Measurements from ENCODE around the gene ALDH1L1. TPM values are rescaled to one million over a fixed set of nuclear protein-coding genes. Genes with fewer than 3 reads are reported as not detected.

Gene ALDH1L1
- total and polyA plus RNA-seq, 2 of the 8 experiments (the other 6 are each of a cell fraction or from before 2014, with no cell fraction given) = 0.98 to 1.6 TPM

DNA sequence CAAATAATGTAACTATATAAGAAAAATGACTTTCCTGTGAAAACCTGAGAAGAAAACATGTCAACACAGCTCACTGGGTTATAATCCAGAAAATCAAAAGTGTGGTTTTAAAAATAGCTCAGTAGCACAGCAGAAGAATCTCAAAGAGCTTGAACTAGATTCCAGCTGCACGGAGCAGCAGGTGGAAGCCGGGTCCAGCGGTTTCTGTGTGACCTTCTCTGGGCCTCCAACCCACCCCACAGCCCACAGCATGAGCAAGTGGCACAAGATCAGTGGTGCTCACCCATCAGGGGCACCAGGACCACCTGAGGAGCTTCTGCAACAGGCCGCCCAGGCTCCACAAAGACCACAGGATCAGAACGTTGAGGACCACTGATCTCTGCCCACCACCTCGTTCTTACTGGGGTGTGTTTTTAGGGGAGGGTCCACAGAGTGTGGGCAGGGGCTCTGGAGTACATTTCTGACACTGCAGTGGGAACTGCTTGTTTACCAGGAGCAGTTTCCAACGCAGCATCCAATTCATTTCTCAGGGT is 119.7 kb downstream of the ALDH1L1 start:
- no peak overlapping the region for H3K27ac ChIP-seq (ENCODE audit: low read depth, low read length)
- no peak overlapping the region for H4K5ac ChIP-seq (ENCODE audit: insufficient read length, low read depth, low read length)
- no peaks in the 10 kb centered on the region for H3K79me2 ChIP-seq (ENCODE audit: control insufficient read depth in 1 of 2, insufficient read depth in 2 of 2, low read length in 2 of 2)
- no peaks in the 10 kb centered on the region for H3K9me3 ChIP-seq (ENCODE audit: insufficient read depth in 2 of 2, low read depth in 1 of 2, low read length in 1 of 2)
- H2BK120ac ChIP-seq (replicated peaks; ENCODE audit: low read depth, low read length) = no peak overlapping the region
- WGBS, 2 experiments (ENCODE audit: extremely low coverage in 1 of 2, insufficient coverage in 1 of 2, insufficient read length in 1 of 2, insufficient replicate concordance in 2 of 2, low coverage in 1 of 2, low lambda C conversion rate in 2 of 2, missing lambda C conversion rate in 1 of 2) = 94% methylated on average over 7 of the region's 7 CpGs; no CpG with 5 or more reads in 1 of the 2 experiments
- no peak overlapping the region for H3K4me2 ChIP-seq (ENCODE audit: insufficient read depth in 1 of 2, low read depth in 2 of 2, low read length in 2 of 2)
- peaks cover 0 to 5% (median 2%) of the 10 kb centered on the region in 4 experiments; a peak in 4 of 7 replicates for H3K4me1 ChIP-seq (replicated peaks in 1 of 4; ENCODE audit: control insufficient read depth in 3 of 4, insufficient read depth in 4 of 4, low read length in 3 of 4)
- no peaks in the 10 kb centered on the region for H3K27me3 ChIP-seq (replicated peaks in 1 of 4; ENCODE audit: control insufficient read depth in 3 of 4, extremely low read depth in 1 of 4, insufficient read depth in 3 of 4, low read length in 3 of 4)
- no peak overlapping the region for H3K4ac ChIP-seq (replicated peaks; ENCODE audit: insufficient read length, low read depth, low read length)
- H3K9ac ChIP-seq (replicated peaks in 1 of 4; ENCODE audit: extremely low read depth in 1 of 4, low read depth in 3 of 4, low read length in 3 of 4) = no peak overlapping the region
- no peak overlapping the region for H2BK5ac ChIP-seq (ENCODE audit: low read depth, low read length)
- no peak overlapping the region for H3K23ac ChIP-seq (ENCODE audit: insufficient read length)
- ChIA-PET CTCF (ENCODE audit: partially characterized antibody) (interaction anchor here (1.0 kb wide), 1 partner anchor 39 kb away, joined by 3 read pairs; no protein-coding TSS in a partner anchor), POLR2A (ENCODE audit: partially characterized antibody) (no interaction called here)
- DNase-seq (ENCODE audit: low read depth in 1 of 2, low spot score in 2 of 2) (no peak), FAIRE-seq (no peak)
- H2BK12ac ChIP-seq (ENCODE audit: low read depth, low read length) = no peak overlapping the region
- no peaks in the 10 kb centered on the region for H3K36me3 ChIP-seq (ENCODE audit: control insufficient read depth in 2 of 4, insufficient read depth in 4 of 4, low read length in 3 of 4)
- no peak overlapping the region for H2AK5ac ChIP-seq (ENCODE audit: low read depth, low read length)
- no peak overlapping the region for H3K14ac ChIP-seq (ENCODE audit: insufficient read length)
- no peak overlapping the region for H3K18ac ChIP-seq (ENCODE audit: extremely low read depth, low read length)
- no peak overlapping the region for H3K56ac ChIP-seq (replicated peaks; ENCODE audit: insufficient read length, low read depth, low read length)
- H4K8ac ChIP-seq (ENCODE audit: extremely low read depth, insufficient read depth, low read length) = no peak overlapping the region
- no peak for TF ChIP-seq TBP (IDR thresholded peaks at IDR 0.05; ENCODE audit: low read depth, low read length)
- TF ChIP-seq POU5F1 (IDR thresholded peaks at IDR 0.05; ENCODE audit: low read depth, low read length) = no peak
- no peak for TF ChIP-seq POLR2AphosphoS5 (IDR thresholded peaks at IDR 0.05; ENCODE audit: low read depth, low read length)
- no peak for TF ChIP-seq YY1 (IDR thresholded peaks at IDR 0.05; ENCODE audit: low read depth, low read length)
- no peak for TF ChIP-seq GABPA (IDR thresholded peaks at IDR 0.05; ENCODE audit: borderline replicate concordance, insufficient read depth, low read length)
- TF ChIP-seq CHD2 (IDR thresholded peaks at IDR 0.05; ENCODE audit: low read length) = no peak
- no peak for TF ChIP-seq POLR2A (IDR thresholded peaks at IDR 0.05; ENCODE audit: control extremely low read depth in 1 of 2, low read depth in 2 of 2, low read length in 2 of 2)
- no peak for TF ChIP-seq SP2 (IDR thresholded peaks at IDR 0.05; ENCODE audit: low read length)
- TF ChIP-seq HDAC2 (IDR thresholded peaks at IDR 0.05; ENCODE audit: borderline replicate concordance in 1 of 2, low read depth in 2 of 2, low read length in 2 of 2) = no peak
- no peak for TF ChIP-seq SUZ12 (IDR thresholded peaks at IDR 0.05; ENCODE audit: low read length)
- no peaks in the 10 kb centered on the region for H4K20me1 ChIP-seq (replicated peaks in 1 of 2; ENCODE audit: control insufficient read depth in 1 of 2, insufficient read depth in 2 of 2, low read length in 2 of 2)
- no peak overlapping the region for H2BK15ac ChIP-seq (ENCODE audit: low read length)
- H2AFZ ChIP-seq (ENCODE audit: low read length) = no peak overlapping the region
- no peaks in the 10 kb centered on the region for H3K79me1 ChIP-seq (ENCODE audit: low read depth, low read length)
- H3K23me2 ChIP-seq (ENCODE audit: low read depth, low read length) = no peaks in the 10 kb centered on the region
- H3K4me3 ChIP-seq (ENCODE audit: extremely low read depth in 1 of 4, insufficient read depth in 2 of 4, low read depth in 3 of 4, low read length in 4 of 4) = no peak overlapping the region
- H4K91ac ChIP-seq (replicated peaks; ENCODE audit: insufficient read length, low read length) = no peak overlapping the region
- H2BK20ac ChIP-seq (ENCODE audit: low read length) = no peak overlapping the region
